K562 (cell line): Measurements from ENCODE around the gene HMCN1. TPM values are rescaled to one million over a fixed set of nuclear protein-coding genes. Genes with fewer than 3 reads are reported as not detected.
A peak's percentile ranks its signal among the peaks of the same experiment; 100 is the strongest.

ENCODE experiments used
- ATAC-seq: fragments of 200-7000 bp; cut with Tn5 transposase; 3 replicates; pipeline ENCODE4 v1.9.1; 2020; ENCODE audit warnings: moderate library complexity
- BruUV-seq: library from RNA; stranded (reverse); fragments of 400-500 nt; replicated peaks from 2 replicates; lab custom pipeline; 2021; lab: Mats Ljungman, UMichigan
- CTCF ChIA-PET: fragments of 300-600 bp; formaldehyde crosslinking; extraction: SDS; loops from one replicate; lab custom pipeline; 2021; ENCODE audit warnings: low intra/inter-chr PET ratio; lab: Yijun Ruan, JAX
- POLR2A ChIA-PET: fragments of 300-600, 350-650 bp; sonication (Branson Sonifier 250); formaldehyde crosslinking; extraction: SDS; loops from one replicate; lab custom pipeline; 2021; ENCODE audit warnings: antibody characterized with exemption, inconsistent platforms; lab: Yijun Ruan, JAX
- DNase-seq, 4 experiments: peaks; one replicate each; pipeline versions ENCODE4 v3.0.0 to v3.0.0-alpha.2; 2011 to 2018; ENCODE audit warnings: low spot score in 3 of 4, mixed read lengths in 3 of 4; ENCODE audit errors: extremely low read depth in 1 of 4
- FAIRE-seq: peaks from 2 replicates; lab custom pipeline; 2011; peaks lifted over from hg19 to GRCh38; lab: Jason Lieb, UNC
- H2AFZ ChIP-seq: 2 replicates; pipeline ENCODE4 v1.6.0; 2011; ENCODE audit warnings: low read depth, low read length, control low read depth, inconsistent platforms
- H3K27ac ChIP-seq: fragments of 200-600 bp; 3 replicates; pipeline ENCODE4 v1.8.0; 2011; ENCODE audit warnings: low read depth, mild to moderate bottlenecking, control low read depth, inconsistent platforms, low read length, moderate library complexity, mixed read lengths; ENCODE audit errors: extremely low read depth
- H3K27me3 ChIP-seq, 2 experiments: fragments of 300-600 bp in 1 of 2; 2 replicates in 1 of 2; 3 replicates in 1 of 2; pipeline versions ENCODE4 v1.6.0 to v1.8.0; 2011; ENCODE audit warnings: inconsistent platforms in 2 of 2, low read length in 2 of 2, mild to moderate bottlenecking in 1 of 2, mixed read lengths in 1 of 2, moderate library complexity in 1 of 2; ENCODE audit not compliant: control insufficient read depth in 2 of 2, insufficient read depth in 2 of 2
- H3K36me3 ChIP-seq: fragments of 300-600 bp; 3 replicates; pipeline ENCODE4 v1.8.0; 2011; ENCODE audit warnings: mild to moderate bottlenecking, low read length, inconsistent platforms; ENCODE audit not compliant: control insufficient read depth, insufficient read depth
- H3K4me1 ChIP-seq, 2 experiments: fragments of 200-600 bp in 1 of 2; replicated peaks in 1 of 2; 2 replicates in 1 of 2; 3 replicates in 1 of 2; pipeline versions ENCODE4 v1.5.1 to v1.8.0; 2011; ENCODE audit warnings: inconsistent platforms in 2 of 2, low read length in 2 of 2, mild to moderate bottlenecking in 1 of 2, mixed read lengths in 1 of 2, moderate library complexity in 1 of 2; ENCODE audit not compliant: control insufficient read depth in 2 of 2, insufficient read depth in 2 of 2
- H3K4me2 ChIP-seq: 2 replicates; pipeline ENCODE4 v1.6.1; 2011; ENCODE audit warnings: low read length, control low read depth, inconsistent platforms, mixed read lengths; ENCODE audit not compliant: insufficient read depth
- H3K4me3 ChIP-seq: fragments of 200-600 bp; sonication (generic), shearing (Covaris generic); 2 replicates; pipeline ENCODE4 v1.5.1; 2016; ENCODE audit warnings: control low read depth, inconsistent platforms
- H3K79me2 ChIP-seq: fragments of 200-600 bp; 3 replicates; pipeline ENCODE4 v1.8.0; 2011; ENCODE audit warnings: low read length, inconsistent platforms; ENCODE audit not compliant: control insufficient read depth, insufficient read depth
- H3K9ac ChIP-seq, 2 experiments: 2 replicates each; pipeline versions ENCODE4 v1.6.0 to v1.6.1; 2011; ENCODE audit warnings: low read depth in 2 of 2, low read length in 2 of 2, control low read depth in 1 of 2, inconsistent platforms in 1 of 2, mild to moderate bottlenecking in 1 of 2, mixed read lengths in 1 of 2; ENCODE audit not compliant: insufficient read depth in 1 of 2
- H3K9me1 ChIP-seq: one replicate; pipeline ENCODE4 v1.6.0; 2011; ENCODE audit warnings: inconsistent platforms, mild to moderate bottlenecking, low read length, moderate library complexity; ENCODE audit not compliant: control insufficient read depth, insufficient read depth
- H3K9me3 ChIP-seq: replicated peaks from 2 replicates; pipeline ENCODE4 v1.5.1; 2011; ENCODE audit warnings: low read depth, low read length, inconsistent platforms; ENCODE audit not compliant: control insufficient read depth, insufficient read depth
- H4K20me1 ChIP-seq: replicated peaks from 2 replicates; pipeline ENCODE4 v1.6.1; 2011; ENCODE audit warnings: low read length, inconsistent platforms, mixed read lengths; ENCODE audit not compliant: control insufficient read depth, insufficient read depth
- C11orf30 ChIP-seq: fragments of 450-650 bp; IDR thresholded peaks from 2 replicates; pipeline ENCODE4 v1.6.1; 2016; ENCODE audit warnings: low read depth, mild to moderate bottlenecking
- CHCHD3 ChIP-seq: fragments of 250-450 bp; sonication (Bioruptor Pico); IDR thresholded peaks from 2 replicates; pipeline ENCODE4 v2.1.2; 2022; ENCODE audit warnings: mild to moderate bottlenecking
- DMBX1 ChIP-seq: fragments of 250-450 bp; sonication (Bioruptor Pico); IDR thresholded peaks from 2 replicates; pipeline ENCODE4 v1.8.0; 2022; ENCODE audit warnings: inconsistent platforms, mild to moderate bottlenecking, moderate library complexity, borderline replicate concordance
- ELF2 ChIP-seq: fragments of 250-450 bp; sonication (Bioruptor Pico); IDR thresholded peaks from 2 replicates; pipeline ENCODE4 v1.5.0; 2021; ENCODE audit warnings: mild to moderate bottlenecking
- ETS2 ChIP-seq: IDR thresholded peaks from 2 replicates; pipeline ENCODE4 v1.6.1; 2016; ENCODE audit warnings: borderline replicate concordance, missing genetic modification characterization, mild to moderate bottlenecking, moderate library complexity, missing compliant biosample characterization; ENCODE audit not compliant: poor library complexity, severe bottlenecking
- HCFC1 ChIP-seq: IDR thresholded peaks from 2 replicates; pipeline ENCODE4 v1.6.1; 2012; ENCODE audit warnings: low read depth, low read length, improper control_type of control experiment
- HDAC8 ChIP-seq: fragments of 450-650 bp; IDR thresholded peaks from 2 replicates; pipeline ENCODE4 v1.6.1; 2016; ENCODE audit warnings: mild to moderate bottlenecking, missing genetic modification characterization, moderate library complexity, missing compliant biosample characterization
- MEF2D ChIP-seq: conservative IDR thresholded peaks from 2 replicates; pipeline ENCODE4 v1.6.1; 2016; ENCODE audit warnings: low read depth, missing genetic modification characterization, missing compliant biosample characterization
- NR1H2 ChIP-seq: sonication (generic); formaldehyde crosslinking; IDR thresholded peaks from 2 replicates; pipeline ENCODE4 v1.4.0; 2020; ENCODE audit warnings: mild to moderate bottlenecking, missing genetic modification reagents
- RFX5 ChIP-seq: IDR thresholded peaks from 2 replicates; pipeline ENCODE4 v1.6.1; 2011; ENCODE audit warnings: low read depth, mild to moderate bottlenecking, improper control_type of control experiment, low read length
- TGIF2 ChIP-seq: sonication (generic); formaldehyde crosslinking; IDR thresholded peaks from 2 replicates; pipeline ENCODE4 v1.8.1; 2022; ENCODE audit warnings: mild to moderate bottlenecking, missing genetic modification reagents, moderate library complexity
- ZC3H8 ChIP-seq: fragments of 450-650 bp; IDR thresholded peaks from 2 replicates; pipeline ENCODE4 v1.6.1; 2017
- WGBS: fragments of 100-300 bp; shearing (Covaris generic); methylation state at CpG from one replicate; pipeline ENCODE4 v1.1.6; 2016; ENCODE audit warnings: low coverage, mixed read lengths; ENCODE audit not compliant: insufficient coverage; ENCODE audit errors: missing lambda C conversion rate; 5-methylcytosine and 5-hydroxymethylcytosine counted together
- in situ Hi-C: fragments of 300-500 bp; cut with MboI; formaldehyde crosslinking; loops from 4 replicates; pipeline ENCODE4 v1.15.0; 2018; ENCODE audit warnings: inconsistent platforms, mixed read lengths
- intact Hi-C: fragments of 100-400 bp; cut with micrococcal nuclease; formaldehyde crosslinking; loops from 2 replicates; pipeline ENCODE4 v1.14.2; 2022
- polyA plus RNA-seq, 8 experiments: library from polyadenylated mRNA; depleted of rRNA in 4 of 8; stranded (reverse) in 5 of 8; unstranded in 3 of 8; fragments of >200 nt; fragmentation: Nextera tagmentation in 2 of 8; fragmentation: Illumina TruSeq in 1 of 8; extraction: Ambion mirVana in 2 of 8; extraction: Trizol in 1 of 8; gene quantifications; 2 replicates each; pipeline versions ENCODE4 v1.2.1 to v1.2.3, GENCODE V29; 2011 to 2014; ENCODE audit warnings: inconsistent platforms in 1 of 8, missing spikeins in 1 of 8
- total RNA-seq, 7 experiments: library from RNA; depleted of rRNA in 6 of 7; stranded (reverse); fragments of >200 nt in 6 of 7; fragmentation: Illumina TruSeq in 2 of 7; extraction: Trizol in 2 of 7; gene quantifications; 2 replicates each; pipeline versions ENCODE4 v1.2.1 to v1.2.3, GENCODE V29; 2011 to 2021; ENCODE audit warnings: low replicate concordance in 1 of 7
- TF ChIP-seq, protein P1 (sequence below): fragments of 450-650 bp; IDR thresholded peaks from one replicate; pipeline ENCODE4 v1.6.1; 2018; ENCODE audit warnings: mild to moderate bottlenecking, moderate library complexity; ENCODE audit not compliant: partially characterized antibody

Gene HMCN1
- total and polyA plus RNA-seq, 9 of the 15 experiments (the other 6 are each of a cell fraction or from before 2014, with no cell fraction given) = 0.07 to 0.36 (median 0.21) TPM

DNA sequence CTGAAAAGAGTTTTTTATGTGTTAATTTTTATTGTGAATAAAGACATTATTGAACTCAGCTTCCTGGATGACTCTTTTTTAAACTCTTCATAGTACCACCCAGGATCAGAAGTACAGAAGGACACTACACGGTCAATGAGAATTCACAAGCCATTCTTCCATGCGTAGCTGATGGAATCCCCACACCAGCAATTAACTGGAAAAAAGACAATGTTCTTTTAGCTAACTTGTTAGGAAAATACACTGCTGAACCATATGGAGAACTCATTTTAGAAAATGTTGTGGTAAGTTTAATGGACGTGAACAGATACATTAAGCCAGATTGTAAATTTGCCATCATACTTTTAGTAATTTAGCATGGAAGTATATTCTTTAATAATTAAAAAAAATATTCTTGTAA, 391.3 kb downstream of the HMCN1 start:
- 69% methylated on average over 3 of the region's 3 CpGs for WGBS
- Histone ChIP-seq H3K9ac (no peak overlapping the region), H3K9me1 (no peaks in the 10 kb centered on the region), H3K27ac (no peak overlapping the region), H3K4me1 (peaks cover 0 to 7% of the 10 kb centered on the region in 2 experiments; a peak in 3 of 5 replicates), H3K4me3 (no peak overlapping the region), H3K36me3 (no peaks in the 10 kb centered on the region), H3K9me3 (no peaks in the 10 kb centered on the region), H2AFZ (no peak overlapping the region), H3K4me2 (no peak overlapping the region), H3K27me3 (no peaks in the 10 kb centered on the region), H4K20me1 (no peaks in the 10 kb centered on the region), H3K79me2 (no peaks in the 10 kb centered on the region)
- ChIA-PET POLR2A (no interaction called here), CTCF (no interaction called here)
- FAIRE-seq (no peak), ATAC-seq (no peak), DNase-seq (no peak)
- in situ Hi-C loops (no loop called here), intact Hi-C loops (no loop called here)
- BruUV-seq = no TSS peak
- TF ChIP-seq RFX5 = no peak
- no peak for TF ChIP-seq TGIF2
- TF ChIP-seq ELF2 (CRISPR knock-in tag) = no peak
- TF ChIP-seq ZC3H8 = no peak
- TF ChIP-seq DMBX1 = no peak
- no peak for TF ChIP-seq C11orf30

DNA sequence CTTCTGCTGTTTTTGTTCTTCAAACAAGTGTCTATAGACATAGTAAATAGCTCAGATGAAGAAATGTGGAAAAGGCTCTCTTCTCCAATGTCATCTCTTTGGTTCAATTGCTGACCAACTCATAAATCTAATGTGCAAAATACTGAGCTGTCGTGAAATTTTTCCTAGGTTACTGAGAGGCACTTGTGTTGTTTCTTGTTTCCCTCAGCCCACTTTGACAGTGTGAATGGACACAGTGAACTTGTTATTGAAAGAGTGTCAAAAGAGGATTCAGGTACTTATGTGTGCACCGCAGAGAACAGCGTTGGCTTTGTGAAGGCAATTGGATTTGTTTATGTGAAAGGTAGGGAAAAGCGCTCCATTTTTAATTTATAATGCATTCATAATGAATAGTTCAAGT, 395.6 kb downstream of the HMCN1 start:
- Histone ChIP-seq H3K79me2 (no peaks in the 10 kb centered on the region), H3K4me1 (no peaks in the 10 kb centered on the region), H3K27ac (no peak overlapping the region), H3K9me1 (no peaks in the 10 kb centered on the region), H4K20me1 (no peaks in the 10 kb centered on the region), H3K9ac (no peak overlapping the region), H3K4me2 (no peak overlapping the region), H3K9me3 (no peaks in the 10 kb centered on the region), H3K36me3 (no peaks in the 10 kb centered on the region), H3K4me3 (no peak overlapping the region), H3K27me3 (no peaks in the 10 kb centered on the region), H2AFZ (peak overlapping the region; percentile 46; the same call in 1 of the 2 replicates)
- in situ Hi-C loops = no loop called here
- BruUV-seq = no TSS peak
- FAIRE-seq (no peak), ATAC-seq (no peak), DNase-seq (no peak)
- CTCF ChIA-PET = no interaction called here
- intact Hi-C loops = no loop called here
- 46% methylated on average over 4 of the region's 4 CpGs for WGBS
- POLR2A ChIA-PET = interaction anchor here (1.1 kb wide), 1 partner anchor 19 kb away, joined by 3 read pairs; no protein-coding TSS in a partner anchor
- no peak for TF ChIP-seq HDAC8 (tag)
- TF ChIP-seq MEF2D = no peak
- TF ChIP-seq HCFC1 = no peak
- TF ChIP-seq, protein P1, sequence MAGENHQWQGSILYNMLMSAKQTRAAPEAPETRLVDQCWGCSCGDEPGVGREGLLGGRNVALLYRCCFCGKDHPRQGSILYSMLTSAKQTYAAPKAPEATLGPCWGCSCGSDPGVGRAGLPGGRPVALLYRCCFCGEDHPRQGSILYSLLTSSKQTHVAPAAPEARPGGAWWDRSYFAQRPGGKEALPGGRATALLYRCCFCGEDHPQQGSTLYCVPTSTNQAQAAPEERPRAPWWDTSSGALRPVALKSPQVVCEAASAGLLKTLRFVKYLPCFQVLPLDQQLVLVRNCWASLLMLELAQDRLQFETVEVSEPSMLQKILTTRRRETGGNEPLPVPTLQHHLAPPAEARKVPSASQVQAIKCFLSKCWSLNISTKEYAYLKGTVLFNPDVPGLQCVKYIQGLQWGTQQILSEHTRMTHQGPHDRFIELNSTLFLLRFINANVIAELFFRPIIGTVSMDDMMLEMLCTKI = no peak
- TF ChIP-seq ETS2 = no peak
- no peak for TF ChIP-seq NR1H2 (CRISPR knock-in tag)
- TF ChIP-seq CHCHD3 = no peak
- TF ChIP-seq, all 486 proteins: peak for 0
